ENCODE measurements around the gene OR13J1. TPM values are rescaled to one million over a fixed set of nuclear protein-coding genes. Genes with fewer than 3 reads are reported as not detected.

Gene OR13J1
- total and polyA plus RNA-seq, 4 donors = not detected

DNA sequence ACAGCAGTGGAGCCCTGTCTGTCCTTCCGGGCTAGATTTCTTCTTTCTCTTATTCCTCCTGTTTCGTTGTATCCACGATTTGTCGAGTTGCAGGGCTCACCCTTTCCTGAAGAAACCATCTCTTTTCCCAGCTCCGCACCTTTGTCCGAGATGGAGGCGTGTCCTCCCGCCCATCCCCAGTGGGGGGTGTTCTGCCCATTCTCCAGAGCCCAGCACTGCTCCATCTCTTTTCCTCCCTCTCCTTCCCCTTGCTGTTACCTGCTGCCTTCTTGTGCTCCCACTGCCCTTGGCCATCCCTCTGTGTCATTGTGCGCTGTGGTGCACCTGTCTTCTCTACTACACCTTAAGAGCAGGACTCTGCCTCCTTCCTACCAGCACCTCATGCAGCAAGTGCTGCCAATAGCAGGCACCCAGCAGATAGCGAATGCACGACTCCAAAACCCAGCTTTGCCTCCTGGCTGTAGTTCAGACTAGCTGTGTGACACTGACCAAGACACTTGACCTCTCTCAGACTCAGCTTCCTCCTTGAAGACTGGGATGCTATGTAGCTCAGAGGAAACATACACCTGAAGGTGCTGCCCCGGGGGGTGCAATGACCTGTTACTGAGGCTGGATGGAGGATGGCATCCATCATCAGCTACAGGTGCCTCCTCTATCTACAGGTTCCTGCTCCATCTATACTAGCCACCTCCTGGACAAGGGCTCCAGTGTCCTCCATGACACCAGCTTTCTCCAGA is 8.9 kb downstream of the OR13J1 start:
- DNase-seq (no peak), ATAC-seq (ENCODE audit: insufficient read depth, low FRiP score) (no peak)
- H3K27me3 ChIP-seq (ENCODE audit: control insufficient read depth in 3 of 3, insufficient read depth in 3 of 3, low read length in 2 of 3) = no peaks in the 10 kb centered on the region
- H3K4me3 ChIP-seq = no peak overlapping the region
- 73 to 74% methylated on average over 12 of the region's 12 CpGs for WGBS, 2 donors
- TF ChIP-seq, protein P1, sequence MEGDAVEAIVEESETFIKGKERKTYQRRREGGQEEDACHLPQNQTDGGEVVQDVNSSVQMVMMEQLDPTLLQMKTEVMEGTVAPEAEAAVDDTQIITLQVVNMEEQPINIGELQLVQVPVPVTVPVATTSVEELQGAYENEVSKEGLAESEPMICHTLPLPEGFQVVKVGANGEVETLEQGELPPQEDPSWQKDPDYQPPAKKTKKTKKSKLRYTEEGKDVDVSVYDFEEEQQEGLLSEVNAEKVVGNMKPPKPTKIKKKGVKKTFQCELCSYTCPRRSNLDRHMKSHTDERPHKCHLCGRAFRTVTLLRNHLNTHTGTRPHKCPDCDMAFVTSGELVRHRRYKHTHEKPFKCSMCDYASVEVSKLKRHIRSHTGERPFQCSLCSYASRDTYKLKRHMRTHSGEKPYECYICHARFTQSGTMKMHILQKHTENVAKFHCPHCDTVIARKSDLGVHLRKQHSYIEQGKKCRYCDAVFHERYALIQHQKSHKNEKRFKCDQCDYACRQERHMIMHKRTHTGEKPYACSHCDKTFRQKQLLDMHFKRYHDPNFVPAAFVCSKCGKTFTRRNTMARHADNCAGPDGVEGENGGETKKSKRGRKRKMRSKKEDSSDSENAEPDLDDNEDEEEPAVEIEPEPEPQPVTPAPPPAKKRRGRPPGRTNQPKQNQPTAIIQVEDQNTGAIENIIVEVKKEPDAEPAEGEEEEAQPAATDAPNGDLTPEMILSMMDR (IDR thresholded peaks at IDR 0.05; ENCODE audit: control extremely low read depth, extremely low read depth) = no peak
- no peak overlapping the region for H3K9ac ChIP-seq (ENCODE audit: insufficient read depth in 1 of 2, low read length in 2 of 2)
- no peaks in the 10 kb centered on the region for H3K36me3 ChIP-seq (ENCODE audit: control insufficient read depth in 4 of 4, insufficient read depth in 4 of 4, low read length in 4 of 4)
- H3K4me1 ChIP-seq (ENCODE audit: control insufficient read depth in 5 of 5, insufficient read depth in 5 of 5, low read length in 5 of 5) = peaks cover 0 to 11% (median 0%) of the 10 kb centered on the region in 5 donors
- H3K27ac ChIP-seq (ENCODE audit: low read depth in 1 of 2, low read length in 1 of 2) = no peak overlapping the region
- H3K9me3 ChIP-seq (ENCODE audit: control insufficient read depth in 4 of 4, insufficient read depth in 3 of 4, low read length in 3 of 4) = no peaks in the 10 kb centered on the region

DNA sequence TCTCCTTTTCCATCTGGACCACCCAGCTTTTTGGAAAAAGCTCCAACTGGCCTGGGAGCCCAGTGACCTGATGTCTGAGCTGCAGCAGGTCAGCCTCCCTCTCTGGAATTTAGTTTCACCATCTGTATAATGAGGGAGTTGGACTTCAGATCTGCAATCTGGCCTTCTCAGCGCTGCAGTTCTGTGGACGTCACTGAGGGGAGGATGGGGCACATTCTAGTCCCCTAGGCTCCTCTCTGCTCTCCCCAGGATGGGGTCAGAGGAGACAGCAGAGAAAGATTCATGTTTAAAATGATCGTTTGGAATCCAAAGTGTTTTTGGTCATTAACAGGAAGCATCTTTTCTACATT is 10.2 kb downstream of the OR13J1 start:
- TF ChIP-seq, protein P1 (IDR thresholded peaks at IDR 0.05; ENCODE audit: control extremely low read depth, extremely low read depth) = no peak
- no peak overlapping the region for H3K9ac ChIP-seq (ENCODE audit: insufficient read depth in 1 of 2, low read length in 2 of 2)
- H3K4me3 ChIP-seq = no peak overlapping the region
- H3K27ac ChIP-seq (ENCODE audit: low read depth in 1 of 2, low read length in 1 of 2) = no peak overlapping the region
- no peaks in the 10 kb centered on the region for H3K36me3 ChIP-seq (ENCODE audit: control insufficient read depth in 4 of 4, insufficient read depth in 4 of 4, low read length in 4 of 4)
- WGBS, 2 donors = 53 to 65% methylated on average over 3 of the region's 3 CpGs
- peaks cover 0 to 11% (median 0%) of the 10 kb centered on the region in 5 donors for H3K4me1 ChIP-seq (ENCODE audit: control insufficient read depth in 5 of 5, insufficient read depth in 5 of 5, low read length in 5 of 5)
- no peaks in the 10 kb centered on the region for H3K27me3 ChIP-seq (ENCODE audit: control insufficient read depth in 3 of 3, insufficient read depth in 3 of 3, low read length in 2 of 3)
- DNase-seq = no peak
- H3K9me3 ChIP-seq (ENCODE audit: control insufficient read depth in 4 of 4, insufficient read depth in 3 of 4, low read length in 3 of 4) = no peaks in the 10 kb centered on the region
- no peak for ATAC-seq (ENCODE audit: insufficient read depth, low FRiP score)

DNA sequence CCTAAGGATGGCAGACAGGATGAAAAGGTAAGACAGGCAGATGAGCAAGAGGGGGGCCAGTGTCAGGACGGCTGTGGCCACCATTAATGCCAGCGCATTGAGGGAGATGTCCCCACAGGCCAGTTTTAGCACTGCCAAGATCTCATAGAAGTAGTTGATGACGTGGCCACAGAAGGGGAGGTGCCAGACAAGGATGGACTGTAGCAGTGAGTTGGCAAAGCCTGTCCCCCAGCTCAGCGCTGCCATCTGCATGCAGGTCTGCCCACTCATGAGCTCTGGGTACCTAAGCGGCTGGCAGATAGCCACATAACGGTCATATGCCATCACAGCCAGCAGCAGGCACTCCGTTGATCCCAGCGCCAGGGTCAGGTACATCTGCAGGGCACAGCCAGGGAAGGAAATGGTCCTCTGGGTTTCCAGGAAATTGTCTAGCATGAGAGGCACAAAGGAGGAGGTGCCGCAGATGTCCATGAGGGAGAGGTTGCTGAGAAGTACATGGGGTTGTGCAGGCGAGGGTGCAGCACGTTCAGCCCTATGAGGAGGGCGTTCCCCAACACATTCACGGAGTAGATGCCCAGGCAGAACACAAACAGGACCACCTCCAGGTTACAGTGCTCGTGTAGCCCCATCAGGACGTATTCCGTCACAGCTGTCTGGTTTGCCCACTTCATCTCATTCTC is 10.8 kb downstream of the OR13J1 start:
- peaks cover 0 to 11% (median 0%) of the 10 kb centered on the region in 5 donors for H3K4me1 ChIP-seq (ENCODE audit: control insufficient read depth in 5 of 5, insufficient read depth in 5 of 5, low read length in 5 of 5)
- 55 to 66% methylated on average over 16 of the region's 16 CpGs for WGBS, 2 donors
- H3K36me3 ChIP-seq (ENCODE audit: control insufficient read depth in 4 of 4, insufficient read depth in 4 of 4, low read length in 4 of 4) = no peaks in the 10 kb centered on the region
- H3K27ac ChIP-seq (ENCODE audit: low read depth in 1 of 2, low read length in 1 of 2) = no peak overlapping the region
- H3K9ac ChIP-seq (ENCODE audit: insufficient read depth in 1 of 2, low read length in 2 of 2) = no peak overlapping the region
- DNase-seq (peak; percentile 12 to 39 (median 25)), ATAC-seq (ENCODE audit: insufficient read depth, low FRiP score) (no peak)
- H3K27me3 ChIP-seq (ENCODE audit: control insufficient read depth in 3 of 3, insufficient read depth in 3 of 3, low read length in 2 of 3) = no peaks in the 10 kb centered on the region
- no peaks in the 10 kb centered on the region for H3K9me3 ChIP-seq (ENCODE audit: control insufficient read depth in 4 of 4, insufficient read depth in 3 of 4, low read length in 3 of 4)
- H3K4me3 ChIP-seq = no peak overlapping the region
- TF ChIP-seq, protein P1 (IDR thresholded peaks at IDR 0.05; ENCODE audit: control extremely low read depth, extremely low read depth) = no peak

Measured in lung (tissue), 12 donors.